Stimulated activated CD8-positive, alpha-beta memory T cell treated with anti-CD3 and anti-CD28 coated beads, Interleukin-7, amount 100 ng/mL, for 24 hours (primary cell): ENCODE measurements around the gene NARF.
"Not testable (repeated sequence)": the region's sequence is repeated elsewhere in the genome, so short reads cannot be mapped to it uniquely, and the experiment has no call there.

Experiments used
- DNase-seq: peaks from one replicate; pipeline ENCODE4 v3.0.0-alpha.2; 2020; ENCODE audit warnings: low read depth

The NARF gene

DNA sequence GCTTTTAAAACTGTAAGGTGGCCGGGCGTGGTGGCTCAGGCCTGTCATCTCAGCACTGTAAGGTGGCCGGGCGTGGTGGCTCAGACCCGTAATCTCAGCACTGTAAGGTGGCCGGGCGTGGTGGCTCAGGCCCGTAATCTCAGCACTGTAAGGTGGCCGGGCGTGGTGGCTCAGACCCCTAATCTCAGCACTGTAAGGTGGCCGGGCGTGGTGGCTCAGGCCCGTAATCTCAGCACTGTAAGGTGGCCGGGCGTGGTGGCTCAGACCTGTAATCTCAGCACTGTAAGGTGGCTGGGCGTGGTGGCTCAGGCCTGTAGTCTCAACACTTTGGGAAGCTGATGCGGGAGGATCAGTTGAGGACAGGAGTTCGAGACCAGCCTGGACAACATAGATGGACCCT lies 80.5 kb downstream of the NARF start:
- not testable (repeated sequence) for DNase-seq
